Measurements from ENCODE around the gene CNPY2.
"Not testable (repeated sequence)": the region's sequence is repeated elsewhere in the genome, so short reads cannot be mapped to it uniquely, and the experiment has no call there.

The CNPY2 gene

GRCh38 chr12:56315622-56316473 is at the start of gene CNPY2:
Gene CNPY2 (minus strand): TSS chr12:56315988. CDS start chr12:56315217, 771 bp downstream.
- peak; percentile 74 to 98 (median 92) for DNase-seq

- no peak for DNase-seq
Measured at GRCh38 chr12:56362130-56363059, 46.6 kb upstream of the CNPY2 start, which contains the start of gene APOF. Gene APOF (minus strand): TSS chr12:56362857. CDS start chr12:56362745, 112 bp downstream.

GRCh38 chr12:56361487-56362129 is 45.8 kb upstream of the CNPY2 start:
- no peak for DNase-seq

- DNase-seq = peak; percentile 90 to 100 (median 99)
Measured at GRCh38 chr12:56359851-56360767, 44.3 kb upstream of the CNPY2 start, which contains the start of gene STAT2. Gene STAT2 (minus strand): TSS chr12:56360107. CDS start chr12:56356571, 3,536 bp downstream.

- DNase-seq = peak in 39 of 56 donors; percentile 7 to 68 (median 30)
Measured at GRCh38 chr12:56358836-56359532, 43.2 kb upstream of the CNPY2 start.

- DNase-seq = no peak
Measured at GRCh38 chr12:56351325-56351724, 35.5 kb upstream of the CNPY2 start.

GRCh38 chr12:56350662-56351061 is 34.9 kb upstream of the CNPY2 start:
- no peak for DNase-seq

GRCh38 chr12:56348776-56349175 is 33.0 kb upstream of the CNPY2 start:
- DNase-seq = no peak

- DNase-seq = not testable (repeated sequence)
Measured at GRCh38 chr12:56347255-56347654, 31.5 kb upstream of the CNPY2 start.

GRCh38 chr12:56346675-56347074 is 30.9 kb upstream of the CNPY2 start:
- DNase-seq = no peak

GRCh38 chr12:56342290-56342689 is 26.5 kb upstream of the CNPY2 start:
- DNase-seq = not testable (repeated sequence)

GRCh38 chr12:56341616-56342015 is 25.8 kb upstream of the CNPY2 start:
- DNase-seq = no peak

- DNase-seq = no peak
Measured at GRCh38 chr12:56339158-56339422, 23.3 kb upstream of the CNPY2 start.

- no peak for DNase-seq
Measured at GRCh38 chr12:56338308-56339157, 22.7 kb upstream of the CNPY2 start, which contains the start of gene IL23A. Gene IL23A (plus strand): TSS chr12:56338884. CDS start chr12:56339045, 161 bp downstream.

GRCh38 chr12:56337753-56338251 is 22.0 kb upstream of the CNPY2 start:
- DNase-seq = no peak

GRCh38 chr12:56336361-56337167 is 20.8 kb upstream of the CNPY2 start:
- DNase-seq = peak in 4 of 56 donors; percentile 7 to 19 (median 13)

- DNase-seq = not testable (repeated sequence)
Measured at GRCh38 chr12:56335527-56335926, 19.7 kb upstream of the CNPY2 start.

GRCh38 chr12:56334490-56334793 is 18.7 kb upstream of the CNPY2 start:
- DNase-seq = peak in 1 of 56 donors; percentile 44
